ENCODE results near the gene KRT3. TPM values are rescaled to one million over a fixed set of nuclear protein-coding genes. Genes with fewer than 3 reads are reported as not detected.

Gene KRT3
- total and polyA plus RNA-seq, 10 of the 15 experiments (the other 5 are each of a cell fraction or from before 2014, with no cell fraction given): not detected

DNA sequence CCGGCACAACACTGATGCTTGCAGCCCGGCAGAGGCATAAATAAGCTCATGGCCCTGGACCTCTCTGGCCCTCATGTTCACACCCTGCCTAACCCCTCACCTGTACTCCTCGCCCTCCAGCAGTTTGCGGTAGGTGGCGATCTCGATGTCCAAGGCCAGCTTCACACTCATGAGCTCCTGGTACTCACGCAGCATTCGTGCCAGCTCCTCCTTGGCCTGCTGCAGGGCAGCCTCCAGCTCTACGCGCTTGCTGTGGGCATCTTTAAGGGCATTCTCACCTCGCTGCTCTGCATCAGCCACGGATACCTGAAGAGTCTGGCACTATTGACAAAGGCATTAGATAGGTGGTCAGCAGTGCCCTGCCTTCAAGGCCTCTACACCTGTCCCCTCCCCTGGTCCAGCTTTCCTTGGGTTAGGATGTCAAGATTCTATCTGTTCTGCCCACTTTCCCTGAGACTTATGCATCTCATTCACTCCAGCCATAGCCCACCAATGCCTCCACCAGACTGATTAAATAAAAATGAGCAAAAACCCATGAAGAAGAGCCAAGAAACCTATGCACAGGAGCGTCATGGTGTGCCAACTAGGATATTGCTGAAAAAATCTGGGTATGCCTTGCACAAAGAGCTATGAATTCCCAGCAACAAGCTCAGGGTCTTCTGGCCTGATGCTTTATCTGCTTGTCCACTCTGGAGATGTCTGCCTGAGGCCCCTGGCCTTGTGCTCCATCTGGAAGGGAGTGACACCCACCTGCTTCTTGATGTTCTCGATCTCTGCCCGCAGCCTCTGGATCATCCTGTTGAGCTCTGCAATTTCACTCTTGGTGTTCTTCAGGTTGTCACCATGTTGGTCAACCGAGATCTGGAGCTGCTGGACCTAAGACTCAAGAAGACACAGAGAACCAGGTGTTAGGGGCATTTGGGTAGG is 11.9 kb upstream of the KRT3 start (continued):
- TF ChIP-seq, protein P1, sequence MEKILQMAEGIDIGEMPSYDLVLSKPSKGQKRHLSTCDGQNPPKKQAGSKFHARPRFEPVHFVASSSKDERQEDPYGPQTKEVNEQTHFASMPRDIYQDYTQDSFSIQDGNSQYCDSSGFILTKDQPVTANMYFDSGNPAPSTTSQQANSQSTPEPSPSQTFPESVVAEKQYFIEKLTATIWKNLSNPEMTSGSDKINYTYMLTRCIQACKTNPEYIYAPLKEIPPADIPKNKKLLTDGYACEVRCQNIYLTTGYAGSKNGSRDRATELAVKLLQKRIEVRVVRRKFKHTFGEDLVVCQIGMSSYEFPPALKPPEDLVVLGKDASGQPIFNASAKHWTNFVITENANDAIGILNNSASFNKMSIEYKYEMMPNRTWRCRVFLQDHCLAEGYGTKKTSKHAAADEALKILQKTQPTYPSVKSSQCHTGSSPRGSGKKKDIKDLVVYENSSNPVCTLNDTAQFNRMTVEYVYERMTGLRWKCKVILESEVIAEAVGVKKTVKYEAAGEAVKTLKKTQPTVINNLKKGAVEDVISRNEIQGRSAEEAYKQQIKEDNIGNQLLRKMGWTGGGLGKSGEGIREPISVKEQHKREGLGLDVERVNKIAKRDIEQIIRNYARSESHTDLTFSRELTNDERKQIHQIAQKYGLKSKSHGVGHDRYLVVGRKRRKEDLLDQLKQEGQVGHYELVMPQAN (conservative IDR thresholded peaks at IDR 0.05): no peak
- TF ChIP-seq PAX8 (IDR thresholded peaks at IDR 0.05): no peak
- no peak for TF ChIP-seq GATAD2B (conservative IDR thresholded peaks at IDR 0.05; ENCODE audit: low read depth)
- no peak for TF ChIP-seq TARDBP (IDR thresholded peaks at IDR 0.05; ENCODE audit: borderline replicate concordance)
- no peak for TF ChIP-seq IKZF2 (IDR thresholded peaks at IDR 0.05)

DNA sequence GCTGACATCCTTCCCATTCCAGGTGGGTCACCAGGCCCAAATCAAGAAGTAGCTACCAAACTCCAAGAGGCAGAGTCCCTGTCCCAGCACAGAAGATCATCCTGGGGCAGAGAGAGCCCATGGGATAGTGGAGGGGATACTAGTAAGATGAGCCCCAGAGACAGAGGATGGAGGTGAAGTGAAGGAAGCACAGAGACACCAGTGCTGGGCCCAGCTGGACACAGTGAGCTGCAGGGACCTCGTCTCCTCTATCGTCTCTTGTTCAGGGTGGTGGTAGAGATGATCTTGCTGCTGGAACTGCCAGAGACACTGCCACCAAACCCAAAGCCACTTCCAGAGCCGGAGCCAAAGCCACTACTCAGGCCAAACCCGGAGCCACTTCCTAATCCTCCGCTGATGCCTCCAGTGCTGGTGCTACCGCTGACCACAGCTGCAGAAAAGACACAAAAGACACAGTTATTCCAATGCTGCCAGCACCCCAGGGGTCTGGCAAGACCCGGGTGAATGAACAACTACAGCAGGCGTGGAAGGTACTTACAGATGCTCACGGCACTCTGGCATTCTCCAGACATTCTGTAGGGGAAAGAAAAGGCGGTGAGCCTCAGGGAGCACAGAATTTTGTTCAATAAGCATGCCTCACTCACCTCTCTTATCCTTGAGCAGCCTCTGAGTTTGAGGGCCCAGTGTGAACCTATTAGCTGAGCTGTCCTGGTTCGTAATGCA is 11.1 kb upstream of the KRT3 start:
- H4K20me1 ChIP-seq (ENCODE audit: control insufficient read depth, insufficient read depth): no peaks in the 10 kb centered on the region
- no TSS peak for BruUV-seq (replicated peaks)
- CTCF ChIA-PET: no interaction called here
- TF ChIP-seq, protein P2, sequence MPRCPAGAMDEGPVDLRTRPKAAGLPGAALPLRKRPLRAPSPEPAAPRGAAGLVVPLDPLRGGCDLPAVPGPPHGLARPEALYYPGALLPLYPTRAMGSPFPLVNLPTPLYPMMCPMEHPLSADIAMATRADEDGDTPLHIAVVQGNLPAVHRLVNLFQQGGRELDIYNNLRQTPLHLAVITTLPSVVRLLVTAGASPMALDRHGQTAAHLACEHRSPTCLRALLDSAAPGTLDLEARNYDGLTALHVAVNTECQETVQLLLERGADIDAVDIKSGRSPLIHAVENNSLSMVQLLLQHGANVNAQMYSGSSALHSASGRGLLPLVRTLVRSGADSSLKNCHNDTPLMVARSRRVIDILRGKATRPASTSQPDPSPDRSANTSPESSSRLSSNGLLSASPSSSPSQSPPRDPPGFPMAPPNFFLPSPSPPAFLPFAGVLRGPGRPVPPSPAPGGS (IDR thresholded peaks at IDR 0.05; ENCODE audit: borderline replicate concordance, insufficient read depth, low read depth, low read length, poor library complexity, severe bottlenecking): no peak
- TF ChIP-seq POLR2A (IDR thresholded peaks at IDR 0.05; ENCODE audit: low read depth, low read length) (no peak), HDAC2 (IDR thresholded peaks at IDR 0.05) (no peak), ATF7 (IDR thresholded peaks at IDR 0.05; ENCODE audit: low read depth) (no peak), SP1 (IDR thresholded peaks at IDR 0.05; ENCODE audit: low read depth, low read length) (no peak), EED (IDR thresholded peaks at IDR 0.05; ENCODE audit: low read depth) (no peak), BMI1 (IDR thresholded peaks at IDR 0.05; ENCODE audit: borderline replicate concordance) (no peak), NFXL1 (IDR thresholded peaks at IDR 0.05; ENCODE audit: borderline replicate concordance) (no peak), IKZF1 (conservative IDR thresholded peaks at IDR 0.05) (no peak)
- TF ChIP-seq, protein P3, sequence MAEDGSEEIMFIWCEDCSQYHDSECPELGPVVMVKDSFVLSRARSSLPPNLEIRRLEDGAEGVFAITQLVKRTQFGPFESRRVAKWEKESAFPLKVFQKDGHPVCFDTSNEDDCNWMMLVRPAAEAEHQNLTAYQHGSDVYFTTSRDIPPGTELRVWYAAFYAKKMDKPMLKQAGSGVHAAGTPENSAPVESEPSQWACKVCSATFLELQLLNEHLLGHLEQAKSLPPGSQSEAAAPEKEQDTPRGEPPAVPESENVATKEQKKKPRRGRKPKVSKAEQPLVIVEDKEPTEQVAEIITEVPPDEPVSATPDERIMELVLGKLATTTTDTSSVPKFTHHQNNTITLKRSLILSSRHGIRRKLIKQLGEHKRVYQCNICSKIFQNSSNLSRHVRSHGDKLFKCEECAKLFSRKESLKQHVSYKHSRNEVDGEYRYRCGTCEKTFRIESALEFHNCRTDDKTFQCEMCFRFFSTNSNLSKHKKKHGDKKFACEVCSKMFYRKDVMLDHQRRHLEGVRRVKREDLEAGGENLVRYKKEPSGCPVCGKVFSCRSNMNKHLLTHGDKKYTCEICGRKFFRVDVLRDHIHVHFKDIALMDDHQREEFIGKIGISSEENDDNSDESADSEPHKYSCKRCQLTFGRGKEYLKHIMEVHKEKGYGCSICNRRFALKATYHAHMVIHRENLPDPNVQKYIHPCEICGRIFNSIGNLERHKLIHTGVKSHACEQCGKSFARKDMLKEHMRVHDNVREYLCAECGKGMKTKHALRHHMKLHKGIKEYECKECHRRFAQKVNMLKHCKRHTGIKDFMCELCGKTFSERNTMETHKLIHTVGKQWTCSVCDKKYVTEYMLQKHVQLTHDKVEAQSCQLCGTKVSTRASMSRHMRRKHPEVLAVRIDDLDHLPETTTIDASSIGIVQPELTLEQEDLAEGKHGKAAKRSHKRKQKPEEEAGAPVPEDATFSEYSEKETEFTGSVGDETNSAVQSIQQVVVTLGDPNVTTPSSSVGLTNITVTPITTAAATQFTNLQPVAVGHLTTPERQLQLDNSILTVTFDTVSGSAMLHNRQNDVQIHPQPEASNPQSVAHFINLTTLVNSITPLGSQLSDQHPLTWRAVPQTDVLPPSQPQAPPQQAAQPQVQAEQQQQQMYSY (CRISPR knock-in tag; IDR thresholded peaks at IDR 0.05): no peak
- no peaks in the 10 kb centered on the region for H3K4me1 ChIP-seq (ENCODE audit: control insufficient read depth, insufficient read depth, low read length)
- no peak overlapping the region for H3K27ac ChIP-seq (ENCODE audit: control insufficient read depth, insufficient read depth)
- POLR2A ChIA-PET: no interaction called here
- H2AFZ ChIP-seq (ENCODE audit: control insufficient read depth, low read depth, low read length): no peak overlapping the region
- intact Hi-C loops (cut with micrococcal nuclease; ENCODE audit: unreplicated experiment): no loop called here
- RAD21 ChIA-PET (ENCODE audit: unreplicated experiment): interaction anchor here (0.5 kb wide), 1 partner anchor 687 kb away, joined by 3 read pairs; no protein-coding TSS in a partner anchor
- H3K36me3 ChIP-seq (ENCODE audit: control insufficient read depth in 2 of 2, insufficient read depth in 2 of 2, low read length in 1 of 2): no peaks in the 10 kb centered on the region
- WGBS (ENCODE audit: insufficient coverage, insufficient replicate concordance, low lambda C conversion rate, missing lambda C conversion rate): 14% methylated on average over 11 of the region's 11 CpGs
- no peak overlapping the region for H3K4me3 ChIP-seq
- H3K4me2 ChIP-seq (ENCODE audit: control insufficient read depth, insufficient read depth): no peak overlapping the region
- H3K27me3 ChIP-seq (replicated peaks in 1 of 2; ENCODE audit: control insufficient read depth in 2 of 2, insufficient read depth in 2 of 2, low read length in 1 of 2): peaks cover 0 to 5% of the 10 kb centered on the region in 2 experiments; a peak in 1 of 4 replicates
- DNase-seq (ENCODE audit: low read depth, low spot score): no peak
- in situ Hi-C loops (cut with MboI): no loop called here
- no peak for ATAC-seq
- H3K9me3 ChIP-seq (replicated peaks; ENCODE audit: control insufficient read depth, insufficient read depth, low read length): no peaks in the 10 kb centered on the region
- no peak overlapping the region for H3K9ac ChIP-seq (ENCODE audit: control insufficient read depth, insufficient read depth, low read length)
- no peaks in the 10 kb centered on the region for H3K79me2 ChIP-seq (ENCODE audit: control insufficient read depth, insufficient read depth, low read length)
- no peak for FAIRE-seq
- SMC1A ChIA-PET (ENCODE audit: uncharacterized antibody, unreplicated experiment): no interaction called here

All from GM12878 (cell line).